Prostate gland (tissue), 2 donors: ENCODE results near the gene BTNL8.

Experiments
- CTCF ChIP-seq, 4 experiments: fragments of 200-600 bp in 2 of 4; fragments of 450-650 bp in 2 of 4; sonication (generic) in 2 of 4; IDR thresholded peaks; 1 replicate in 3 of 4; 2 replicates in 1 of 4; pipeline ENCODE4 v1.5.1; 2016 to 2019; ENCODE audit warnings: antibody characterized with exemption in 4 of 4, mild to moderate bottlenecking in 2 of 4, moderate library complexity in 2 of 4
- POLR2AphosphoS5 ChIP-seq: sonication (generic); formaldehyde crosslinking; IDR thresholded peaks from one replicate; pipeline ENCODE4 v1.6.1; 2017; ENCODE audit warnings: antibody characterized with exemption

GRCh38 chr5:180977852-180978251 lies 78.9 kb downstream of the BTNL8 start:
- TF ChIP-seq CTCF (IDR thresholded peaks at IDR 0.05) (no peak), POLR2AphosphoS5 (no peak)
